SU-DHL-6 (cell line): ENCODE data around the gene NEFH.

ENCODE experiments used
- CTCF ChIP-seq: fragments of 200-600 bp; sonication (generic); IDR thresholded peaks from one replicate; pipeline ENCODE4 v1.5.1; 2017; ENCODE audit warnings: antibody characterized with exemption, mild to moderate bottlenecking, low read length, moderate library complexity; ENCODE audit not compliant: insufficient read depth, poor library complexity, severe bottlenecking
- EZH2phosphoT487 ChIP-seq: fragments of 200-600 bp; sonication (generic), shearing (Covaris generic); conservative IDR thresholded peaks from 2 replicates; pipeline ENCODE4 v1.6.1; 2018; ENCODE audit warnings: mild to moderate bottlenecking, antibody characterized with exemption, low read length, moderate library complexity, mixed read lengths

- no peak for TF ChIP-seq CTCF
- no peak for TF ChIP-seq EZH2phosphoT487
Measured at GRCh38 chr22:29511126-29511862, 31.3 kb downstream of the NEFH start.
